Esophagus squamous epithelium (tissue), 4 donors: Measurements from ENCODE around the gene FAM107B.

ENCODE experiments used
- CTCF ChIP-seq, 6 experiments: fragments of 450-650 bp in 4 of 6; fragments of 200-600 bp in 2 of 6; sonication (generic) in 2 of 6; IDR thresholded peaks; one replicate each; pipeline ENCODE4 v1.5.1; 2016 to 2019; ENCODE audit warnings: antibody characterized with exemption in 6 of 6, mild to moderate bottlenecking in 4 of 6, moderate library complexity in 4 of 6
- POLR2A ChIP-seq, 4 donors: fragments of 450-650 bp; IDR thresholded peaks; one replicate each; pipeline ENCODE4 v1.6.1; 2017; ENCODE audit warnings: antibody characterized with exemption in 4 of 4, mild to moderate bottlenecking in 4 of 4, moderate library complexity in 3 of 4

- TF ChIP-seq CTCF (IDR thresholded peaks at IDR 0.05) (no peak), POLR2A (IDR thresholded peaks at IDR 0.05) (no peak)
These were observed 122.6 kb downstream of the FAM107B start for GRCh38 chr10:14652067-14652466.
